ENCODE results near the gene SYT9. TPM values are rescaled to one million over a fixed set of nuclear protein-coding genes. Genes with fewer than 3 reads are reported as not detected.

Gene SYT9
- total RNA-seq, 1 donor from 2014 or later, result not detected

DNA sequence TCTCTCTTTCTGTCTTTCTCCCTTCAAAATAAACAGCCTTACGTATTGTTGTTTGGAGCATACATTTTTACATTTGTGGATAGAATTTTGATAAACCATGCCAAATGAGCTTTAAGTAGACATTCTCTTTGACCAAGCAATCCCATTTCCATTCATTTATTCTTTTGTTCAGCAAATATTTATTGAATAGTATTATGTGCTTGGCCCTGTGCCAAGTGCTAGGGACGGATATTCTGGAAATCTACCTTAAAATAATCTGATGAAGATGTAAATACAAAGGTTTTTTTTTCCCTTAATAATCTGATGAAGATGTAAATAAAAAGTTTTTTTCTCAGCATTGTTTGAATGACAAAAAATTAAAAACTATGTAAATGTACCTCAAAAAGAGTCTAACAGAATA lies 235.7 kb downstream of the SYT9 start:
- TF ChIP-seq, protein P1, sequence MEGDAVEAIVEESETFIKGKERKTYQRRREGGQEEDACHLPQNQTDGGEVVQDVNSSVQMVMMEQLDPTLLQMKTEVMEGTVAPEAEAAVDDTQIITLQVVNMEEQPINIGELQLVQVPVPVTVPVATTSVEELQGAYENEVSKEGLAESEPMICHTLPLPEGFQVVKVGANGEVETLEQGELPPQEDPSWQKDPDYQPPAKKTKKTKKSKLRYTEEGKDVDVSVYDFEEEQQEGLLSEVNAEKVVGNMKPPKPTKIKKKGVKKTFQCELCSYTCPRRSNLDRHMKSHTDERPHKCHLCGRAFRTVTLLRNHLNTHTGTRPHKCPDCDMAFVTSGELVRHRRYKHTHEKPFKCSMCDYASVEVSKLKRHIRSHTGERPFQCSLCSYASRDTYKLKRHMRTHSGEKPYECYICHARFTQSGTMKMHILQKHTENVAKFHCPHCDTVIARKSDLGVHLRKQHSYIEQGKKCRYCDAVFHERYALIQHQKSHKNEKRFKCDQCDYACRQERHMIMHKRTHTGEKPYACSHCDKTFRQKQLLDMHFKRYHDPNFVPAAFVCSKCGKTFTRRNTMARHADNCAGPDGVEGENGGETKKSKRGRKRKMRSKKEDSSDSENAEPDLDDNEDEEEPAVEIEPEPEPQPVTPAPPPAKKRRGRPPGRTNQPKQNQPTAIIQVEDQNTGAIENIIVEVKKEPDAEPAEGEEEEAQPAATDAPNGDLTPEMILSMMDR (IDR thresholded peaks at IDR 0.05; ENCODE audit: insufficient read depth, low read length, severe bottlenecking), result no peak
- H3K27me3 ChIP-seq (ENCODE audit: control insufficient read depth, insufficient read depth, low read length), result peaks cover 2% of the 10 kb centered on the region
- no peak overlapping the region for H3K4me3 ChIP-seq (ENCODE audit: low read depth, low read length)
- H3K36me3 ChIP-seq (ENCODE audit: control insufficient read depth, insufficient read depth, low read length), result no peaks in the 10 kb centered on the region
- FAIRE-seq (no peak), DNase-seq (ENCODE audit: low read depth) (no peak)

DNA sequence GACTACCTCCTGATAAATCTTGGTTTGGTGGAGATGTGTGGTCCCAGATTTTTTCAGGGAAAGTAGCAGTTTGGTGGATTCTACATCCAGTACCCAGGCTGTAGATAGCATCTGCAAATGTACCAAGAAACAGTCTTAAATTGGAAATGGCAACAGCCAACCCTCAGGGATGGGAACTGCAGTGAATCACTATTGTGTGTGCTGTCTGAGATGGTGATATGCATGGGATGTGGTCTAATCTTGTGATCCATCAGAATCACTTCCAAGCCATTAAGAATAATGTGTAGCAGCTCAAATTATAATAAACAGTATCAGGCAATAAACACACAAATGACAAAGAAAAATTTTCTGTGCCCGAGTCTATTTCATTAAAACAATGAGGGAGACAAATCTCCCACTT lies 237.0 kb downstream of the SYT9 start:
- DNase-seq (ENCODE audit: low read depth) (no peak), FAIRE-seq (no peak)
- no peaks in the 10 kb centered on the region for H3K36me3 ChIP-seq (ENCODE audit: control insufficient read depth, insufficient read depth, low read length)
- TF ChIP-seq, protein P1 (IDR thresholded peaks at IDR 0.05; ENCODE audit: insufficient read depth, low read length, severe bottlenecking), result no peak
- no peak overlapping the region for H3K4me3 ChIP-seq (ENCODE audit: low read depth, low read length)
- H3K27me3 ChIP-seq (ENCODE audit: control insufficient read depth, insufficient read depth, low read length), result peaks cover 2% of the 10 kb centered on the region

DNA sequence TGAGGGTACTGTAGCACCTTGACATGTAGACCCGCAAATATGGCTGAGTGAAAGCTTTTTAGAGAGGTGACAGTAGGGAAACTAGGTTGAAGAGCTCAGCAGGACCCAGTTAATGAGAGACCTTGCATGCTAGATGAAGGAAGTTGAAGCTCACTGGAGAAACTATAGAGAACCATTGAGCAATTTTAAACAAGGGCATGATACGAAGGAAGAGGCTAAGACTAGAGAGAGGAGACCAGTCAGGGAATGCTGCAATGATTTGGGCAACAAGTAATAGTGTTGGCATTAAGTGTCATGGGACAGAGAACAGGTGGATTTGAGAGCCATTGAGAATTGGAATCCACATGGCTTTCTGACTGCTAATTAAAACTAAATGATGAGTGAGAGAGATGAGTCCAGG lies 237.7 kb downstream of the SYT9 start:
- TF ChIP-seq, protein P1 (IDR thresholded peaks at IDR 0.05; ENCODE audit: insufficient read depth, low read length, severe bottlenecking), result no peak
- FAIRE-seq (no peak), DNase-seq (ENCODE audit: low read depth) (no peak)
- Histone ChIP-seq H3K27me3 (ENCODE audit: control insufficient read depth, insufficient read depth, low read length) (peaks cover 2% of the 10 kb centered on the region), H3K4me3 (ENCODE audit: low read depth, low read length) (no peak overlapping the region), H3K36me3 (ENCODE audit: control insufficient read depth, insufficient read depth, low read length) (no peaks in the 10 kb centered on the region)

DNA sequence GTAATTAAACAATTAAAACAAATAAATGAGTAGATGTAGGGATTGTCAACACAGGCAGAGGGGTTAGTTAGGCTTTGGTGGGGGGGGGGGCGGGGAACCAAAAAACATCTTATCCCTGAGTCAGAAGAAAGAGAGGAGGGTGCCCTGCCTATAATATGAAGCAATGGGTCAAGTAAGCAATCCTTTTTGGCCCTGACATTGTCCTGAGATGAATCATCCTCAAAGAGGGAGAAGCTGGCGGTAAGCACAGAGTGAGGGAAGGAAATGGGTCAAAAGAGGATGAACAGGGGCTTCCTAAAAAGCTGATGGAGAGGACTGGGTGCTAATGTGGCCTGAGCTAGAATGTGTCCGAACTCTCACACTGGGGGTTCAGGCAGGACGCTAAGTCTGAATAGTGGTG lies 238.3 kb downstream of the SYT9 start:
- Histone ChIP-seq H3K4me3 (ENCODE audit: low read depth, low read length) (no peak overlapping the region), H3K36me3 (ENCODE audit: control insufficient read depth, insufficient read depth, low read length) (no peaks in the 10 kb centered on the region), H3K27me3 (ENCODE audit: control insufficient read depth, insufficient read depth, low read length) (peaks cover 2% of the 10 kb centered on the region)
- peak; percentile 77 for DNase-seq (ENCODE audit: low read depth)
- no peak for FAIRE-seq
- TF ChIP-seq, protein P1 (IDR thresholded peaks at IDR 0.05; ENCODE audit: insufficient read depth, low read length, severe bottlenecking), result no peak

DNA sequence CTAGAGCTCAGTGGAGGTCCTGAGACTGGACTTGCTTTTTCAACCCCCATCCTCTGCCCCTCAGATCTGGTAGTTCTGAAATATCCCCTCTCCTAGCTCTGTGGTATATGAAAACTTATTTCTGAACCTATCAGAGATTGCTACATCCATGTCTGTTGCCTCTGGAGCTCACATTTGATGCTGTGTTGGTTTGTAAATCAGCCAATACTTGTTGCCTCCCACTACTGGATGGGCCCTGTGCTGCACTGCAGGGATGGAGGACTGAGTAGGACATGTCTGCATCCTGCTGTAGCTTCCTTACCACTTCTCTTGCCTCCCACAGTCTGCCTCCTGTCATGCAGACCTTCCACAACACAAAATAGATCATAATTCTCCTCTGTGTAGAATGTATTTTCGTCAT lies 238.8 kb downstream of the SYT9 start:
- H3K27me3 ChIP-seq (ENCODE audit: control insufficient read depth, insufficient read depth, low read length), result peaks cover 2% of the 10 kb centered on the region
- DNase-seq (ENCODE audit: low read depth), result no peak
- no peak for FAIRE-seq
- no peak overlapping the region for H3K4me3 ChIP-seq (ENCODE audit: low read depth, low read length)
- TF ChIP-seq, protein P1 (IDR thresholded peaks at IDR 0.05; ENCODE audit: insufficient read depth, low read length, severe bottlenecking), result no peak
- no peaks in the 10 kb centered on the region for H3K36me3 ChIP-seq (ENCODE audit: control insufficient read depth, insufficient read depth, low read length)

DNA sequence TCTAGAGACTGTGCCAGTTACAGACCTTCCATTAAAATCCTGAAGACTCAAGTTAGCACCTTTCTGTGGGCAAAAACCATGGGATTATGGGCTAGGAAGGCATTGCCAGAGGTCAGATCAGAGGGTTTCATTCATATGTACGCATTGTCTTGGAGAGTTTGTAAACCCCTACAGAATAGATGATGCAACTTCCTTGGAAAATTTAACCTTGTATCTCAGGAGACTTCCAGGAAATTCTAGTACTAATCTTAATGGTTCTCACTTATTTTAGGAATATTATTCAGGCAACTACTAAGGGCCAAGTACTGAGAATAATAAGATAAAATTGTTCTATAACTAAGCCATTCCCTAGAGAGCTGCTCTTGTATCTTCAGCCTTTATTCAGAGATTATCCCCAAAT lies 240.5 kb downstream of the SYT9 start:
- H3K4me3 ChIP-seq (ENCODE audit: low read depth, low read length), result no peak overlapping the region
- FAIRE-seq, result no peak
- TF ChIP-seq, protein P1 (IDR thresholded peaks at IDR 0.05; ENCODE audit: insufficient read depth, low read length, severe bottlenecking), result no peak
- H3K27me3 ChIP-seq (ENCODE audit: control insufficient read depth, insufficient read depth, low read length), result peaks cover 2% of the 10 kb centered on the region
- no peaks in the 10 kb centered on the region for H3K36me3 ChIP-seq (ENCODE audit: control insufficient read depth, insufficient read depth, low read length)
- DNase-seq (ENCODE audit: low read depth), result no peak
